Fibroblast of mammary gland (primary cell): ENCODE measurements around the gene PCNX1.
A peak's percentile ranks its signal among the peaks of the same experiment; 100 is the strongest.

Experiments
- DNase-seq: peaks from one replicate; pipeline ENCODE4 v3.0.0-alpha.2; 2010; ENCODE audit warnings: low read depth
- H3K4me3 ChIP-seq: 2 replicates; pipeline ENCODE4 v1.5.1; 2011; ENCODE audit warnings: low read depth, mild to moderate bottlenecking, low read length, moderate library complexity; ENCODE audit not compliant: control insufficient read depth
- CTCF ChIP-seq: conservative IDR thresholded peaks from 2 replicates; pipeline ENCODE4 v1.5.1; 2011; ENCODE audit warnings: low read depth, low read length, inconsistent platforms; ENCODE audit not compliant: control insufficient read depth, insufficient read depth

Gene PCNX1

GRCh38 chr14:71022939-71023338 lies 115.7 kb downstream of the PCNX1 start:
- no peak for TF ChIP-seq CTCF
- no peak for DNase-seq
- no peak overlapping the region for H3K4me3 ChIP-seq

GRCh38 chr14:71029236-71029781 lies 122.0 kb downstream of the PCNX1 start:
- no peak for DNase-seq
- TF ChIP-seq CTCF: no peak
- no peak overlapping the region for H3K4me3 ChIP-seq

- H3K4me3 ChIP-seq: no peak overlapping the region
- no peak for TF ChIP-seq CTCF
- DNase-seq: no peak
These were observed 123.7 kb downstream of the PCNX1 start for GRCh38 chr14:71031000-71031399.

GRCh38 chr14:71036433-71036832 lies 129.2 kb downstream of the PCNX1 start:
- no peak for DNase-seq
- no peak for TF ChIP-seq CTCF
- H3K4me3 ChIP-seq: no peak overlapping the region

- no peak for TF ChIP-seq CTCF
- peak; percentile 5 for DNase-seq
- no peak overlapping the region for H3K4me3 ChIP-seq
These were observed 141.1 kb downstream of the PCNX1 start for GRCh38 chr14:71048393-71048792.

- no peak overlapping the region for H3K4me3 ChIP-seq
- no peak for TF ChIP-seq CTCF
- peak; percentile 81 for DNase-seq
These were observed 142.3 kb downstream of the PCNX1 start for GRCh38 chr14:71049435-71050133.
